NCI-H1436 (cell line): ENCODE measurements around the gene BACH2.

Source experiments
- DNase-seq: peaks from one replicate; lab custom pipeline; 2025; lab: John Stamatoyannopoulos, UW

The BACH2 gene

DNA sequence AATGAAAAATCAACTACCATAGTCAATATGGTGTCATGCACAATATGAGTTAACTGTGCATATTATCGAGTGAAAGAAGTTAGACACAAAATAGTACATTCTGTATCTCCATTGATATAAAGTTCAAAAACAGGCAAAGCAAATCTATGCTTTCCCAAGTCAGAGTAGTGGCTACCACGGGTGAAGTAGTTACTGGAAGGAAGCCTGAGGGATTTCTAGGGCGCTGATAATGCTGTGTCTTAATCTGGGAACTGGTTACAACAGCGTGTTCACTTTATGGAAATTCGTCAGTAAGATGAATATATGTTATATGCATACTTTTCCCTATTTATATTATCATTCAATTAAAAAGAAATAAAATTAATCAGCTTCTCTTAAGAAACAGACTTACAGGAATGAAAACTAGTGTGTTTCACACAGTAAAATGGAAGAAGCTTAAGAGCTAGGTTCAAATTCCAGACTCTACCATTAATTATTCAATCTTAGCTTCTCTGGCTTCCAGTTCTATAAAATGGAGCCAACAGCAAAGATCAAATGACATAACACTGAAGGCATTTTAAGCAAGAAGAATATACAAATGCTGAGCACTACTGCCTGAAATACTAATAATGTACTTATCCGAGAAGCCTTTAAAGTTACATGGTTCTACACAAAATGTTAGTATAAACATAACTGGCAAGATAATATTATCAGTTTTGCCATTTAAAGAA is 19.2 kb downstream of the BACH2 start:
- no peak for DNase-seq

DNA sequence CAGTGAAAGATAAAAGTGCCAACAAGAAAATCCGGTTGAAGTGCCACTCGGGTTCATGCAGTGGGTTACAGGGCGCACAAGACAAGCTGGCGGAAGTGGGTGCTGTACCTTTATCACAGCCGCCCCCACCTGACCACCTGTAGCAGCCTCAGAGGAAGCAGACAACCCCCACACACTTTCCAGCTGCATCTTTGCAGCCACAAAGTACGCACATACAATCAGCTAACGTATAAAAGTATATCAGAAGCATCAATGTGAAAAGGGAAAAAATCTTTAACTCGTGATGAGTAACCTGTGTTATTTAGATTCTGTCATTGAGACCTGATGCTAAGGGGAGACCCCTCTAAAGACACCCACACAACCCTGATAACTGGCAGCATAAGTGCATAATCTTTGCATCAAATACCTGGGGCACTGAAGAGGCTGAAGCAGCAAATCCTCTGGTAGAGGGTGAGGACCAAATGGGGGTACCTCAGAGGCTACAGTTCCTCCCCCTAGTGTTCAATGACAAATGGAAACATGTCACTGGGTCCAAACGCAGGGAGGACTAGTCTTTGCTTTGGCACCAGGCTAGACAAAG is 22.1 kb downstream of the BACH2 start:
- no peak for DNase-seq

DNA sequence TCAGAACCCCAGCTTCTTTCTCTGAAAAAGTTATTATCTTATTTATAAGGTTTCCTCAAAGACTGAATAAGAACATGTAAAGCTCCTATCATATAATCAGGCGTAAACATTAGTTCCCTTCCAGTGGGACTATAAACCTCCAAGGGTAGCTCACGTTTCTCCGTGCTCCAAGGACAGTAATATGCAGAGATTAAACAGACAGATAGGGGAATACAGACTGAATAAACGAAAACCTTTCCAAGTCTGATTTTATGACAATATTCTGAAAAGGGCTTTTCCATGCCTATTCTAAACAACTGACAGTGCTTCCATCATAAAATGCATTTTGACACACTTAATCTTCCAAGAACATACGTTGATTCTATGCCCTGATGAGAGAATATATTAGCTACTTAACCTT is 22.8 kb downstream of the BACH2 start:
- DNase-seq, result no peak

DNA sequence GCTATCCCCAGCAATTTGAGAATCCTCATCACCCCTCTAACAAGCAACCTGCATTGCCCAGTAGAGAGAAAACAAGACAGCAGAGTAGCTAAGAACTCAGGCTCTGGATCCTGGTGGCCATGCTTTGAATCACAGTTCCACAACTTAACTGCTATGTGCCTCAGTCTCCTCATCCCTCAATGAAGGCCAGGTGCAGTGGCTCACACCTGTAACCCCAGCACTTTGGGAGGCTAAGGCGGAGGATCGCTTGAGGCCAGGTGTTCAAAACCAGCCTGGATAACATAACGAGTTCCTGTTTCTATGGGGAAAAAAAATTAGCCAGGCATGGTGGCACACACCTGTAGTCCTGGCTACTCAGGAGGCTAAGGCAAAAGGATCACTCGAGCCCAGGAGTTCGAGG is 23.7 kb downstream of the BACH2 start:
- DNase-seq, result no peak

DNA sequence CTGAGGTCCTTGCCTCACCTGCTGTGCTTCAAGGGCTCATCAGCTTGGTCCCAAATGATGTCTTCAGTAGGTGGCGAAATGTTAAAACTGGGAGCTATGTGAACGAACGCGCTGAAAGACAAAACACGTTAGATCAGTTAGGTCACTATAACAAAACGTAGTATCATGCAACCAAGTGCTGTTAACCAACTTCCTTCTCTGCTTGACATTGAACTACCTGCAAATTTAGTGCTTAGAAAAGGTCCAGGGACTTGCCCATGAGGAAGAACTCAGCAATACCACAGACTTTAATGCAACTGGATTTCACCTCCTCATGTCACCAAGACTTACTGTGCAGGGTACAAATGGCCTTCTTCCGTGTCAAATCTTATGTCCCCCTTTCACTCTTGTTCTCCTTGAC is 24.8 kb downstream of the BACH2 start:
- no peak for DNase-seq

DNA sequence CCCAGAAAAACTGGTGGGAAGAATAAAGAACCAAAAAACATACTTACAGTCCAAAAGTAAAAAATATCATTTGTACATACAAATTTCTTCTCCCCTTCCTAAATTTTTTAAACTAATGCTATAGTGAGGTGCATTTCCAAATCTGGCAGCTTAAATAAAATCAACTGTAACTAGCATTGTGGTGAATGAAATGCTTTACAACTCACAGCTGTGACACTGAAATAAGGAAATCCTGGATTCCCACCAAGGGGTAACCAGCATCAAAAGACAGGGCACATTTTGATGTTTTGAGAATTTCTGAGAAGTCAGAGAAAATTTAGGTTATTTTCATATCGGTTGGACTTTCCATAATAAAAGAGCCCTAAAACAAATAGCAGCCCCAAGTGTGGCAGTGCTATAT is 27.3 kb downstream of the BACH2 start:
- DNase-seq, result no peak

DNA sequence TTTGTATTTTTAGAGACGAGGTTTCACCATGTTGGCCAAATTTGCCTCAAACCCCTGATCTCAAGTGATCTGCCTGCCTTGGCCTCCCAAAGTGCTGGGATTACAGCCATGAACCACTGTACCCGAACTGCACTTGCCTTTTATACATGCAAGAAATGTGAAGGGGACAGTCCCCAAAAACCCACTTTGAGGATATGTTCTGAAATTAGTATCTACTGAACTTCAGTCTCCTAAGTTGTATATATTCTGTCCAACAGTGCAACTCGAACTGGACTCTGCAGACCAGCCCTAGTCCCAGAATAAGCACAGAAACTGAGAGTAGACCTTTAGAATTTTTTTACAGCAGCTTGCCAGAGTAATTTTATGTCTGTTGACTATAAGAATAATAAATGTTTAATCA is 28.5 kb downstream of the BACH2 start:
- DNase-seq, result no peak

DNA sequence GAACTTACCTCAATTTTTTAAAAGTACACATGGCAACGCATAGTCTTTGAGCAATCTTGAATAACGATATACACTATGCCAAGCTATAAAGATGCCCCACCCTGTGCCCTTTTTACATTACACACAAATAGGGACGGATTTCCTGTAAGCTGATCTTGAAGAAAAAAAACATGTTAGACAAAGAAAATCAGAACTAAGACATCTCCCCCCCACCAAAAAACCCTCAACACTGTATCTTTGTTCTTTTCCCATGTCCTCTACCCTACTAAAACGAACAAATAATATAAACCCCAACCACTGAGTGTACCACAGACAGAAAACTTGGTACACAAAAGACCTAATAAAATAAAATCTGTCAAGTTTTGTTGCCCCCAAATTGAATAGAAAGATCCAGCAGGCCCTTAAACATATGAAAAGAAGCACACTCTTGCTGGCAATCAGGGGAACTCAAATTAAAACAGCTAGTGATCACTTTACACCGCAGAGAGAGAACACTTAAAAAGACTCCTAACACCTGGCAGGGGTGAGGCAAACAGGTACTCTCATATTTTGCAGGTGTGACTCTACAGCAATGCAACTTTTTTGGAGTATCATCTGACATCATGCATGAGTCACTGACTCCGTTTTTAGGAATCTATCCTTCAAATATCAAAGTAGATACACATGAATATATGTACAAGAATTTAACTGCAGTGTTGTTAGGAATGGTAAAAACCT is 29.6 kb downstream of the BACH2 start:
- DNase-seq, result no peak

DNA sequence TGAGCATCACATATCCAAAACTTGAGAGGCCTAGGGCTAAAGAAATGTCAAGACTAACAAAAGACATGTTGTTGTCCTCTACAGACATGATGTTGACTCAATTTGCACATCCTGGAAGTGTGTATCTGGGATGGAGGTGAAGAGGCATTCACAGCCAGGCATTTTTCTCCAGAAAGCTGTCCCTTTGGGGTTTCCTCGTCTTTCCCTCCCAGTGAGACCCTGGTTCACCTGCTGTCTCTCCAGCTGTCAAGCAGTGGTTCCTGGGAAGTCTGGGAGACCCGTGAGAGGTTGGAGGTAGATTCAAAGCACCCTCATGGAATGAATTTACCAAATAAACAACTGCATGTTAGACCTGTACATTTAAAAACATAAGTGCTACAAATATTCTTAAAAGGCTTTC is 32.1 kb downstream of the BACH2 start:
- no peak for DNase-seq

DNA sequence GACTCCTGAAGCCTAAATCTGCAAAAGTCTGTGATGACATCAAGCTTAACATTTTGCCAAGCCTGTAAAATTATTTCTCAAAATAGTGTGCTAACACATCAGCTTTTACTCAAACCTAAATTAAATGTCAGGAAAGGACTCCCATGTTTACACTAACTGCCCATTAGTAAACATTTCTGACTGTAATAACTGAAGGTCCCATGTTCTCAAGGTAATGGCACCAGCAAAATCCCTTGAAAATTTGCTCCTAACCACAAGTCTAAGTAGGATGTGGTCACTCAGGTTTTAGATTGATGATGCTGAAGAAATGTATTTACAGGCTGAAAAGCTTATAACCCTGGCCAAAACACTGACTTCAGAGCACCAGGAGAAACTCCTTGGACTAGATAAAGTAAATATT is 33.0 kb downstream of the BACH2 start:
- DNase-seq, result no peak

DNA sequence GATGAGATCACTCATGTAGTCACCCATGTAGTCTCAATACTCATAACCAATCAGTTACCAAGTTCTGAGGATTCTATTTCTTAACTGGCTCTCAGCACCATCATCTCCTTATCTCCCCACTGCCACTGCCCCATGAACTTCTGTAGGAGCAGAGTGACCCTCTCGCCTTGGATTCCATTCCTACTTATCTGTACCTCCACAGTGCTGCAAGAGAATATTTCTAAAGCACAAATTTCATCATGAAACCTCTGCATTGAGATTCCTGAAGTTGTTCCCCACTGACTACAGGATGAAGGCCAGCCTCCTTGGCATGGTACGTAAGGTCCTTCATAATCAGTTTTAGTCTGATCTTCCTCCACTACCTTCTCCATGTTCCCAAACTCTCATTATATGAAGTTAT is 34.8 kb downstream of the BACH2 start:
- DNase-seq, result no peak

DNA sequence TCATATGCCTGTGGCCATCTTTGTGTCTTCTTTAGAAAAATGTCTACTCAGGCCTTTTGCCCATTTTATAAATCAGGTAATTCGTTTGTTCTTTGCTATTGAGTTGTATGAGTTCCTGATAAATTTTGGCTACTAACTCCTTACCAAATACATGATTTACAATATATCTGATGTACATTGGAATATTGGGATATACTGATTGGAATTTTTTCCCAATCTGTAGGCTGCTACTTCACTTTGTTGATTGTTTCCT is 39.2 kb downstream of the BACH2 start:
- no peak for DNase-seq

DNA sequence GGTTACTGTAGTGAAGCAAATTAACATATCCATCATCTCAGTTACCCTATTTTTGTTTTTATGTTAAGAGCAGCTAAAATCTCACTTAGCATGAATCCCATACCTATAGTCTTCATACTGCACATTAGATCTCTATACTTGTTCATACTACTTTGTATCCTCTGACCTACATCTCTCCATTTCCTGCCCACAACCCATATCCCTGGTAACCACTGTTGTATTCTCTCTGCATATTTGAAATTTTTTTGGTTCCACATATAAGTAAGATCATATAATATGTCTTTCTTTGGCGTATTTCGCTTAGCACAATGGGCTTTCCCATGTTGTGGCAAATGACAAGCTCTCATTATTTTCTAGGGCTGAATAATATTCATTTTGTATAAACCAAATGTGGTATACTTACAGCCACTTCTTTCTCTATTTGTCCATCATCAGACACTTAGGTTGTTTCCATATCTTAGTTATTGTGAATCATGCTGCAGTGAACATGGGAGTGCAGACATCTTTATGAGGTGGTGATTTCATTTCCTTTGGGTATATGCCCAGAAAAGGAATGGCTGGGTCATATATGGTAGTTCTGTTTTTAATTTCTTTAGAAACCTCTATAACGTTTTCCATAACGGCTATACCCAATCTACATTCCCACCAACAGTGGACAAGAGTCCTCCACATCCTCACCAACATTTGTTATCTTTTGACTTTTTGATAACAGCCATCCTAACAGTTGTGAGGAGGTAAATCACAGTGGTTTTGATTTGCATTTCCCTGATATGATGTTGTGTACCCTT is 39.8 kb downstream of the BACH2 start:
- no peak for DNase-seq

DNA sequence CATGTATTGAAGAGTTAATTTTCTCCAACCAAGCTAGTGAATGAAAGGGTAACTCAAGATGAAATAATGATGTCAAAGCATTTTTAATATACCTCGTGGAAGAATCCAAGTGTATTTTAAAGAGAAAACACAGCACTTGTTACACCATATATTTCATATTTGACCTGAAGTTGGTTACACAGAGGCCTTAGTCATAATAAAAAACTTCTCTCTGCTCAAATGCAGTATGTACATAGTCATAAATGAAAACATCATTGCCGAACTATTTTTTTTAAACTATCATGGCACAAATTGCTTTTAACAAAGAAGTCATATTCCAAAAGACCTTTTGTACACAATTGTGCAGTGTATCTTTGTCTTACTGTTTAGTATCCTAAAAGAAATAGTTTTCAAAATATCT is 43.0 kb downstream of the BACH2 start:
- DNase-seq, result no peak

DNA sequence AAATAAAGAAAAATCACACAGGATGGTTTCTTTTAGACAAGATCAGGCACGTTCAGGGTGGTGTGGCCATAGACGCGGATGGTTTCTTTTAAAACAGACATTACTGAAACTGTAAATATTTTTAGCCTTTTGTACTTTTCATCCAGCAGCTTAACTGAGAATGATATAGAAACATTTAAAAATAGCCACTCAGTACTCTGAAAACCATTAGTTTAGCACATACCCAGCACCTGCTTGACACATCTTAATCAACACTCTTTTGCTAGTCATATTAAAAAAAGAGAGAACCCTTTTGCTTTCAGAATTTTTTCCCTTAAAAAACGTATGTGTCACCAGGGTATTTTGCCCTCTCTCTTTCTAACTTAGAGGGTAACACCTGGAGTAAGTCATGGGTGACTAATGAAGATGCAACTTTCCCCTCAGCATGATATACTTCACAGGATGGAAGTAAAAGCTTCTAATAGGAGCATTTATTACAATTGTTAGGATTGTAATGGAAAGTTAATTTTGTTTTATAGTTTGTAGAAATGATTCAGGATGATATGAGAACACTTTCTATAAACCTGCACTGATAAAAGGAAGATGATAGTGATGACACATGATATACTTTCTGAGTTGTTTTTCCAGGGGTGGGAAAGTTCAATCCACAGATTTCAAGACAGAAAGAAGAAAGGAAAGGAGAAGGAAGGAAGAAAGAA is 45.2 kb downstream of the BACH2 start:
- DNase-seq, result no peak

DNA sequence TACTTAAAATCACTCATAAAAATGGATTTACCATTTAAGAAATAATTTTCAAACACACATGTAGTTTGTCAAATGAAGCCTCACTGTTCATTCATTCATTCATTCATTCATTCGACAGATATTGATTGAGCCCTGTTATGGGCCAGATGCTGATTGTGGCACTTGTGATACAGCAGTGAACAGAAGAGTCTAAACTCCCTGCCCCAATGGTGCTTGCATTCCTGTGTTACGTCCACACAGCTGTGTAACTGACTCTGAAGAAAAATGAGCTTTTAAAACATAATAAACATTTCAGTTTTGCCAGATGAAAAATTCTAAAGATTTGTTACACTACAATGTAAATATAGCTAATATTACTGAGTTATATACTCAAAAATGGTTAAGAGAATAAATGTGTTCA is 46.2 kb downstream of the BACH2 start:
- DNase-seq, result no peak

DNA sequence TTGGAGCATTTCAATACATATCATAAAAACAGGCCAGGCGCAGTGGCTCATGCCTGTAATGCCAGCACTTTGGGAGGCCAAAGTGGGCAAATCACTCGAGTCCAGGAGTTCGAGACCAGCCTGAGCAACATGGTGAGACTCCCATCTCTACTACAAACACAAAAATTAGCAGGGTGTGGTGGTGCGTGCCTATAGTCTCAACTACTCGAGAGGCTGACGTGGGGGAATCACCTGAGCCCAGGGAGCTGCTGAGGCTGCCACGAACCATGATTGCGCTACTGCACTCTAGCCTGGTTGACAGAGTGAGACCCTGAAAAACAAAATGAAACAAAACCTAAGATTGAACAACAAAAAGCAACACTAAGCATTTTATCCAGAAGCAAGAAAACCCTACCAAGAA is 47.2 kb downstream of the BACH2 start:
- DNase-seq, result no peak

DNA sequence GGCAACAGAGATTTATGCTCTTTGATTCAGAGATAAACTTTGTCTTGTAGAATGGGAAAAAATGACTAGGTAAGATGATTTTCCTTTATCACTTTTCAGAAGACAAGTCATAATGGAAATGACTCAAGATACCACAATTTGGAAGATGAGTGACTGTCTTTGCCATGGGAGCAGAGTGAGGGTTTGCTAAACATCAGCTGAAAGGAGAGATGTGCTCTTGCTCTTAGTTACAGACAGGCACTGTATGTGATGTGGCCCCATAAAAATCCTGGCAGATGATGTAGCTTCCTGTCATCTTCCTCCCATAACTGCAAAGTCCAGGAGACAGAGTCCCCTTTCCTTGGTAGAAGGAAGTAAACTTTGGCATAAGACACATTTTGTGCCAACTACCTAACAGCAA is 47.6 kb downstream of the BACH2 start:
- no peak for DNase-seq

DNA sequence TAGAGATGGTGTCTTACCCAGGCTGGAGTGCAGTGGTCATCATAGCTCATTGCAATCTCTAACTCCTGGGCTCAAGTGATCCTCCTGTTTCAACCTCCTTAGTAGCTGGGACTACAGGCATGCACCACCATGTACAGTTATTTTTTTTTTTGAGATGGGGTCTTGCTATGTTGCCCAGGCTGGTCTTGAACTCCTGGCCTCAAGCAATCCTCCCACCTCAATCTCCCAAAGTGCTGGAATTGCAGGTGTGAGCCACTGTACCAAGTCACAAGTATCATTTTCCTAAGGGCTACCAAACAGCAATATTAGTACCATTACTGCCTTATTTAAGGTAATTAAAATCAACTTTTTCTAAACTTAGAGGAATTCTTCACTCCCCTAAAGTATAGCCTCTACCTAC is 49.4 kb downstream of the BACH2 start:
- no peak for DNase-seq

DNA sequence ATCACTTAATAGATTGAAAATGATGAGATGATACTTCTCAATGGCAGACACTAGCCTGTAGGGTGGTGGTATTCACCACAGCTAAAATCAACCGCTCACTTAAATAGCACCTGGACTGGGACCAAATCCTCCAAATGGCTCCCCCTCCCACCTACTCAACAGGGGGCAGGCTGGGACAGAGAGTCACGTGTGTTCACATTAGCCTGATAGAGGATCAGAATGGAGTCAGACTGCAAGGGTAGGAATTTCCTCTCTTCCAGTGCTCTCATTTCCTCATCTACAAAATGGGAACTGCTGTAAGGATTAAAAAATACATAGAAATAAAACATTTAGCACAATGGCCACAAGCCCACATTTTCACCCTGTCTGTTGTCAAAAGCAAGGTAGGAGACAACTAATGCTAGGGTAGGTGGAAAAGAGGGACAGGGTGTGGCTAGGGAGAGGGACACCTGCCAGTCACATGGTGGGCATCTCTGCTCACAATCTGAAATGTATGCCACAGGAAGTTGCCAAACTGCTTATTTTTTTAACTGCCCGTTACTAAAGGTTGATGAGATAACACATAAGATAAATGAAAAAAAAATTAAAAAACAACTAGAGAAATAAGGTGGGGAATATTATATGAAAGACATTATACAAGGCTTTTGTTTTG is 55.3 kb downstream of the BACH2 start:
- no peak for DNase-seq

DNA sequence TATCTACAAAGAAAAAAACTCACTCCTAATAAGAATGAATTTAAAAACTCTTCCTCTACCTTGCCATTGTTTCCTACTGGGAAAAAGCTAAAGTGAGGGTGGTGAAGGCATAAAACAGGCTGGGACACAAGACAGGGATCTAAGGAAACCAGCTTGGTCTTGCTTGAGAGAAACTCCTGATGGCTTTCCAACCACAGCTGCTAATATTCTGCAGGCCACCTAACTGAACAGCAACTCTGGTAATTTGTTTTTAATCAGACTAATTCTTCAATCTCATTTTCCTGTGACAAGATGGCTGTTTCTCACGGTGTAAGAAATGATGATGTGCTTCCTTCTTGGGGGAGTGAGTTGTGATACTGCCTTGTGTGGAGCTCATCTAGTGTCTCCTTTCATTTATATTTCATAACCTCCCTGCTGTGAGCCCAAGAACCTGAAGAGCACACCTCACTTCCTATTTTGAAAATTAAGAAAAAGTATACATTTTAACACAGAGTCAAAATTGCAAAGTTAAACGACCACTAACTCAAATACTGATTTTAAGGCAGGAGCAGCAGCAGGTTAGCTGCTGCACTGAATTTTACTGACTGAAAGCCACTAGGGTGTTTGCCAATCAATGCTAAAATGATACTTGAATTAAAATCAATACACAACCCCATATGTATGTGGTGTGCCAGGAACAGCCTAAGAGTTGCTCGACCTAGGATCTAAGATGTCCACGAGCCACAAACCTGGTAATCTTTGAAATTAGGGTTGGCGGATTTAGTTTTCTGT is 58.0 kb downstream of the BACH2 start:
- no peak for DNase-seq
